OCI-LY3 (cell line): Measurements from ENCODE around the gene DECR2.

ENCODE experiments used
- EZH2phosphoT487 ChIP-seq: fragments of 200-600 bp; shearing (Covaris generic); IDR thresholded peaks from 2 replicates; pipeline ENCODE4 v1.6.1; 2018; ENCODE audit warnings: antibody characterized with exemption, mixed run types, low read depth
- TF ChIP-seq, protein P1 (sequence below): fragments of 200-600, 300-600 bp; sonication (generic); IDR thresholded peaks from 2 replicates; pipeline ENCODE4 v1.5.1; 2014; ENCODE audit warnings: antibody characterized with exemption, low read length, low read depth

DNA sequence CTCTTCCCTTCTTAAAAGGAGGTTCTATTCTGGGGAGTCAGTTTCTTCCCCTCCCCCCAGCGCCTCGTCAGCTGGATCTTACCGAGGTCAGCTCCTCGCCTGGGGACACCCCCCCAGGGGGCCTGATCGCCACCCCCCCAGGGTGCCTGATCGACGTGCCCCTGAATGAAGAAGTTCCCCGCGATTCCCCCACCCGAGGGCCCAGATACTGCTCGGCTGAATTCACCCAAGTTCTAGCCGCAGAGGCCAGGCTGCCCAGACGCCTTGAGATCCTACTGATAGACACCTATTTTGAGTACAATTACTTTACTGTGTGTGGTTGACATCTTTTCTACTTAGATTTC lies 25.2 kb downstream of the DECR2 start:
- no peak for TF ChIP-seq EZH2phosphoT487
- TF ChIP-seq, protein P1, sequence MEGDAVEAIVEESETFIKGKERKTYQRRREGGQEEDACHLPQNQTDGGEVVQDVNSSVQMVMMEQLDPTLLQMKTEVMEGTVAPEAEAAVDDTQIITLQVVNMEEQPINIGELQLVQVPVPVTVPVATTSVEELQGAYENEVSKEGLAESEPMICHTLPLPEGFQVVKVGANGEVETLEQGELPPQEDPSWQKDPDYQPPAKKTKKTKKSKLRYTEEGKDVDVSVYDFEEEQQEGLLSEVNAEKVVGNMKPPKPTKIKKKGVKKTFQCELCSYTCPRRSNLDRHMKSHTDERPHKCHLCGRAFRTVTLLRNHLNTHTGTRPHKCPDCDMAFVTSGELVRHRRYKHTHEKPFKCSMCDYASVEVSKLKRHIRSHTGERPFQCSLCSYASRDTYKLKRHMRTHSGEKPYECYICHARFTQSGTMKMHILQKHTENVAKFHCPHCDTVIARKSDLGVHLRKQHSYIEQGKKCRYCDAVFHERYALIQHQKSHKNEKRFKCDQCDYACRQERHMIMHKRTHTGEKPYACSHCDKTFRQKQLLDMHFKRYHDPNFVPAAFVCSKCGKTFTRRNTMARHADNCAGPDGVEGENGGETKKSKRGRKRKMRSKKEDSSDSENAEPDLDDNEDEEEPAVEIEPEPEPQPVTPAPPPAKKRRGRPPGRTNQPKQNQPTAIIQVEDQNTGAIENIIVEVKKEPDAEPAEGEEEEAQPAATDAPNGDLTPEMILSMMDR, result no peak
